Stimulated activated CD4-positive, alpha-beta T cell treated with anti-CD3 and anti-CD28 coated beads, Interleukin-2, amount 100 ng/mL, for 24 hours (primary cell): ENCODE results near the gene ANKMY1.

Experiments used
- DNase-seq, 2 donors: peaks; one replicate each; pipeline ENCODE4 v3.0.0-alpha.2; 2020

Gene ANKMY1

GRCh38 chr2:240457223-240458043 is 100.4 kb downstream of the ANKMY1 start:
- no peak for DNase-seq

- no peak for DNase-seq
Measured at GRCh38 chr2:240456447-240457222, 101.2 kb downstream of the ANKMY1 start.

- DNase-seq: no peak
Measured at GRCh38 chr2:240455647-240456446, 101.9 kb downstream of the ANKMY1 start.

GRCh38 chr2:240455272-240455646 is 102.5 kb downstream of the ANKMY1 start:
- no peak for DNase-seq

GRCh38 chr2:240454106-240454901 is 103.5 kb downstream of the ANKMY1 start:
- no peak for DNase-seq

- DNase-seq: no peak
Measured at GRCh38 chr2:240453461-240454105, 104.2 kb downstream of the ANKMY1 start.

- peak in 1 of 2 donors; percentile 43 for DNase-seq
Measured at GRCh38 chr2:240452462-240453256, 105.1 kb downstream of the ANKMY1 start.

- DNase-seq: no peak
Measured at GRCh38 chr2:240451791-240452461, 105.9 kb downstream of the ANKMY1 start.

GRCh38 chr2:240451108-240451611 is 106.6 kb downstream of the ANKMY1 start:
- DNase-seq: no peak

GRCh38 chr2:240450532-240451107 is 107.2 kb downstream of the ANKMY1 start:
- DNase-seq: no peak

- no peak for DNase-seq
Measured at GRCh38 chr2:240449764-240450531, 107.8 kb downstream of the ANKMY1 start.

- no peak for DNase-seq
Measured at GRCh38 chr2:240448387-240449274, 109.2 kb downstream of the ANKMY1 start.

GRCh38 chr2:240447934-240448333 is 109.9 kb downstream of the ANKMY1 start:
- no peak for DNase-seq

- no peak for DNase-seq
Measured at GRCh38 chr2:240447331-240447730, 110.5 kb downstream of the ANKMY1 start.

- DNase-seq: no peak
Measured at GRCh38 chr2:240446664-240447175, 111.1 kb downstream of the ANKMY1 start.

GRCh38 chr2:240445961-240446663 is 111.7 kb downstream of the ANKMY1 start:
- DNase-seq: no peak

GRCh38 chr2:240444464-240444863 is 113.3 kb downstream of the ANKMY1 start:
- DNase-seq: no peak
